Neural cell (in vitro differentiated cells): ENCODE results near the gene SLC25A22. TPM values are rescaled to one million over a fixed set of nuclear protein-coding genes. Genes with fewer than 3 reads are reported as not detected.
A peak's percentile ranks its signal among the peaks of the same experiment; 100 is the strongest.

Experiments used
- H2AFZ ChIP-seq: fragments of 200-600, 300-800 bp; sonication (generic), shearing (Covaris generic); 2 replicates; pipeline ENCODE4 v1.6.0; 2014; ENCODE audit warnings: low read depth, mild to moderate bottlenecking, antibody characterized with exemption, low read length, moderate library complexity
- H3F3A ChIP-seq: fragments of 200-600 bp; shearing (Covaris generic); 2 replicates; pipeline ENCODE4 v1.6.1; 2016; ENCODE audit warnings: mild to moderate bottlenecking, moderate library complexity, mixed read lengths, antibody characterized with exemption, low read length; ENCODE audit not compliant: insufficient read depth, poor library complexity, severe bottlenecking
- H3K27ac ChIP-seq: fragments of 200-600, 300-800 bp; sonication (generic), shearing (Covaris generic); 2 replicates; pipeline ENCODE4 v1.5.1; 2014; ENCODE audit warnings: mild to moderate bottlenecking, low read length, moderate library complexity
- H3K27me3 ChIP-seq: fragments of 300-800, 200-600 bp; sonication (generic), shearing (Covaris generic); 2 replicates; pipeline ENCODE4 v1.6.0; 2014; ENCODE audit warnings: mild to moderate bottlenecking, low read depth, low read length, moderate library complexity; ENCODE audit not compliant: insufficient read depth
- H3K36me3 ChIP-seq: fragments of 300-800, 200-600 bp; sonication (generic), shearing (Covaris generic); 2 replicates; pipeline ENCODE4 v1.5.1; 2014; ENCODE audit warnings: mild to moderate bottlenecking, antibody characterized with exemption, low read length, moderate library complexity; ENCODE audit not compliant: insufficient read depth
- H3K4me2 ChIP-seq: fragments of 300-800, 200-600 bp; sonication (generic), shearing (Covaris generic); 2 replicates; pipeline ENCODE4 v1.6.0; 2014; ENCODE audit warnings: mild to moderate bottlenecking, low read length
- H3K4me3 ChIP-seq: fragments of 300-800, 200-600 bp; sonication (generic), shearing (Covaris generic); 2 replicates; pipeline ENCODE4 v1.5.1; 2014; ENCODE audit warnings: mild to moderate bottlenecking, low read length, moderate library complexity
- H3K79me2 ChIP-seq: fragments of 200-600 bp; shearing (Covaris generic); replicated peaks from 2 replicates; pipeline ENCODE4 v1.6.0; 2014; ENCODE audit warnings: mild to moderate bottlenecking, low read length, moderate library complexity; ENCODE audit not compliant: insufficient read depth
- H3K9ac ChIP-seq: fragments of 300-800, 200-600 bp; sonication (generic), shearing (Covaris generic); 2 replicates; pipeline ENCODE4 v1.6.1; 2016; ENCODE audit warnings: mild to moderate bottlenecking, low read length, mixed read lengths
- H3K9me2 ChIP-seq: fragments of 200-600 bp; shearing (Covaris generic); 2 replicates; pipeline ENCODE4 v1.6.1; 2016; ENCODE audit warnings: mild to moderate bottlenecking, low read length, mixed read lengths; ENCODE audit not compliant: insufficient read depth
- H3K9me3 ChIP-seq: fragments of 200-600, 300-800 bp; sonication (generic), shearing (Covaris generic); 2 replicates; pipeline ENCODE4 v1.6.1; 2016; ENCODE audit warnings: mild to moderate bottlenecking, mixed run types, low read length, moderate library complexity, mixed read lengths
- H4K20me1 ChIP-seq: fragments of 200-600 bp; shearing (Covaris generic); 2 replicates; pipeline ENCODE4 v1.6.1; 2016; ENCODE audit warnings: mild to moderate bottlenecking, mixed run types; ENCODE audit not compliant: insufficient read depth
- EP300 ChIP-seq: fragments of 450-650 bp; conservative IDR thresholded peaks from 2 replicates; pipeline ENCODE4 v1.6.1; 2014; ENCODE audit warnings: antibody characterized with exemption, mild to moderate bottlenecking, moderate library complexity; ENCODE audit not compliant: poor library complexity, severe bottlenecking
- EZH2 ChIP-seq: fragments of 200-600, 300-800 bp; shearing (Covaris generic), sonication (generic); IDR thresholded peaks from 2 replicates; pipeline ENCODE4 v1.6.1; 2014; ENCODE audit warnings: antibody characterized with exemption, low read length, borderline replicate concordance, mild to moderate bottlenecking; ENCODE audit not compliant: insufficient read depth, poor library complexity, severe bottlenecking
- MXI1 ChIP-seq: fragments of 450-650 bp; conservative IDR thresholded peaks from 2 replicates; pipeline ENCODE4 v1.6.1; 2014; ENCODE audit warnings: antibody characterized with exemption, mild to moderate bottlenecking; ENCODE audit not compliant: poor library complexity, severe bottlenecking
- POLR2AphosphoS5 ChIP-seq: IDR thresholded peaks from 2 replicates; pipeline ENCODE4 v1.6.1; 2012
- RAD21 ChIP-seq: fragments of 450-650 bp; conservative IDR thresholded peaks from 2 replicates; pipeline ENCODE4 v1.6.1; 2014; ENCODE audit warnings: antibody characterized with exemption, mild to moderate bottlenecking, moderate library complexity
- REST ChIP-seq: IDR thresholded peaks from 2 replicates; pipeline ENCODE4 v1.6.1; 2012; ENCODE audit warnings: borderline replicate concordance
- SMC3 ChIP-seq: fragments of 450-650 bp; conservative IDR thresholded peaks from 2 replicates; pipeline ENCODE4 v1.6.1; 2014; ENCODE audit warnings: antibody characterized with exemption, mild to moderate bottlenecking, moderate library complexity; ENCODE audit not compliant: poor library complexity
- TAF1 ChIP-seq: IDR thresholded peaks from 2 replicates; pipeline ENCODE4 v1.6.1; 2012; ENCODE audit warnings: low read depth
- polyA plus RNA-seq: library from polyadenylated mRNA; depleted of rRNA; stranded (reverse); fragments of >200 nt; gene quantifications from 2 replicates; pipeline ENCODE4 v1.2.3, GENCODE V29; 2014
- TF ChIP-seq, protein P1 (sequence below): fragments of 450-650 bp; IDR thresholded peaks from 2 replicates; pipeline ENCODE4 v1.5.1; 2014; ENCODE audit warnings: antibody characterized with exemption, mild to moderate bottlenecking, moderate library complexity; ENCODE audit not compliant: poor library complexity, severe bottlenecking

Gene SLC25A22
- polyA plus RNA-seq, 1 donor from 2014 or later: 40.9 TPM

GRCh38 chr11:832529-833113 is 34.5 kb upstream of the SLC25A22 start, which contains the start of gene CD151:
Gene CD151 (plus strand): TSS chr11:832952. CDS start chr11:836070, 3,118 bp downstream.
- TF ChIP-seq EP300 (no peak), POLR2AphosphoS5 (peak; percentile 34)
- TF ChIP-seq, protein P1, sequence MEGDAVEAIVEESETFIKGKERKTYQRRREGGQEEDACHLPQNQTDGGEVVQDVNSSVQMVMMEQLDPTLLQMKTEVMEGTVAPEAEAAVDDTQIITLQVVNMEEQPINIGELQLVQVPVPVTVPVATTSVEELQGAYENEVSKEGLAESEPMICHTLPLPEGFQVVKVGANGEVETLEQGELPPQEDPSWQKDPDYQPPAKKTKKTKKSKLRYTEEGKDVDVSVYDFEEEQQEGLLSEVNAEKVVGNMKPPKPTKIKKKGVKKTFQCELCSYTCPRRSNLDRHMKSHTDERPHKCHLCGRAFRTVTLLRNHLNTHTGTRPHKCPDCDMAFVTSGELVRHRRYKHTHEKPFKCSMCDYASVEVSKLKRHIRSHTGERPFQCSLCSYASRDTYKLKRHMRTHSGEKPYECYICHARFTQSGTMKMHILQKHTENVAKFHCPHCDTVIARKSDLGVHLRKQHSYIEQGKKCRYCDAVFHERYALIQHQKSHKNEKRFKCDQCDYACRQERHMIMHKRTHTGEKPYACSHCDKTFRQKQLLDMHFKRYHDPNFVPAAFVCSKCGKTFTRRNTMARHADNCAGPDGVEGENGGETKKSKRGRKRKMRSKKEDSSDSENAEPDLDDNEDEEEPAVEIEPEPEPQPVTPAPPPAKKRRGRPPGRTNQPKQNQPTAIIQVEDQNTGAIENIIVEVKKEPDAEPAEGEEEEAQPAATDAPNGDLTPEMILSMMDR: no peak
- Histone ChIP-seq H2AFZ (no peak within 1 kb of the TSS), H3K9me3 (no peaks in the 10 kb centered on the region), H3K36me3 (no peaks in the 10 kb centered on the region), H3K9ac (peak within 1 kb of the TSS; percentile 75), H3K9me2 (no peaks in the 10 kb centered on the region), H3K27ac (peak within 1 kb of the TSS; percentile 34), H3K27me3 (peaks cover 28% of the 10 kb centered on the region), H4K20me1 (no peaks in the 10 kb centered on the region), H3K4me3 (peak within 1 kb of the TSS; percentile 81), H3F3A (no peaks in the 10 kb centered on the region), H3K4me2 (peak within 1 kb of the TSS; percentile 59), H3K79me2 (no peaks in the 10 kb centered on the region)

- no peaks in the 10 kb centered on the region for H3K9me3 ChIP-seq
- peak overlapping the region; percentile 34 for H3K27ac ChIP-seq
- H3K4me3 ChIP-seq: peak overlapping the region; percentile 69
- H3K36me3 ChIP-seq: no peaks in the 10 kb centered on the region
- no peaks in the 10 kb centered on the region for H3K79me2 ChIP-seq
- peak overlapping the region; percentile 4 for H3K4me2 ChIP-seq
- TF ChIP-seq EZH2: no peak
- TF ChIP-seq RAD21: no peak
- TF ChIP-seq, protein P1: no peak
- no peak for TF ChIP-seq REST
- TF ChIP-seq MXI1: no peak
- TF ChIP-seq POLR2AphosphoS5: no peak
- TF ChIP-seq SMC3: no peak
- no peak for TF ChIP-seq EP300
- TF ChIP-seq TAF1: no peak
- no peaks in the 10 kb centered on the region for H3K9me2 ChIP-seq
- H3K27me3 ChIP-seq: peaks cover 31% of the 10 kb centered on the region
- no peak overlapping the region for H2AFZ ChIP-seq
- peak overlapping the region; percentile 75 for H3K9ac ChIP-seq
- H3F3A ChIP-seq: no peaks in the 10 kb centered on the region
- no peaks in the 10 kb centered on the region for H4K20me1 ChIP-seq
These were observed 34.0 kb upstream of the SLC25A22 start for GRCh38 chr11:831961-832528.
